GM23338 (cell line): ENCODE measurements around the gene ADAMTS7. TPM values are rescaled to one million over a fixed set of nuclear protein-coding genes. Genes with fewer than 3 reads are reported as not detected.

ENCODE experiments used
- ATAC-seq: fragments of 200-7000 bp; cut with Tn5 transposase; 3 replicates; pipeline ENCODE4 v1.9.1; 2020
- DNase-seq: peaks from one replicate; pipeline ENCODE4 v3.0.0-alpha.2; 2015; ENCODE audit warnings: low spot score
- H2AFZ ChIP-seq: fragments of 200-600 bp; sonication (generic); 2 replicates; pipeline ENCODE4 v1.8.0; 2016; ENCODE audit warnings: antibody characterized with exemption, mild to moderate bottlenecking, moderate library complexity
- H3F3A ChIP-seq: fragments of 200-600 bp; sonication (generic); replicated peaks from 2 replicates; pipeline ENCODE4 v1.8.0; 2017; ENCODE audit warnings: antibody characterized with exemption, mixed run types, low read depth
- H3K27ac ChIP-seq: fragments of 200-600 bp; sonication (generic); 2 replicates; pipeline ENCODE4 v1.6.1; 2016; ENCODE audit warnings: low read depth
- H3K27me3 ChIP-seq: fragments of 200-600 bp; sonication (generic); 2 replicates; pipeline ENCODE4 v1.8.0; 2016; ENCODE audit warnings: mild to moderate bottlenecking, mixed run types, moderate library complexity; ENCODE audit not compliant: insufficient read depth
- H3K36me3 ChIP-seq: fragments of 200-600 bp; sonication (generic); 2 replicates; pipeline ENCODE4 v1.8.0; 2016; ENCODE audit warnings: mild to moderate bottlenecking; ENCODE audit not compliant: insufficient read depth
- H3K4me1 ChIP-seq: fragments of 200-600 bp; sonication (generic); 2 replicates; pipeline ENCODE4 v1.8.0; 2016; ENCODE audit warnings: mild to moderate bottlenecking, moderate library complexity; ENCODE audit not compliant: insufficient read depth
- H3K4me2 ChIP-seq: fragments of 200-600 bp; sonication (generic); 2 replicates; pipeline ENCODE4 v1.7.1; 2017; ENCODE audit warnings: mixed run types
- H3K4me3 ChIP-seq: fragments of 200-600 bp; sonication (generic); 2 replicates; pipeline ENCODE4 v1.6.1; 2016; ENCODE audit warnings: mixed run types
- H3K79me2 ChIP-seq: fragments of 200-600 bp; sonication (generic); replicated peaks from 2 replicates; pipeline ENCODE4 v1.8.0; 2017; ENCODE audit warnings: mild to moderate bottlenecking; ENCODE audit not compliant: insufficient read depth
- H3K9me2 ChIP-seq: fragments of 200-600 bp; sonication (generic); 2 replicates; pipeline ENCODE4 v1.8.0; 2017; ENCODE audit not compliant: insufficient read depth
- H4K20me1 ChIP-seq: fragments of 200-600 bp; sonication (generic); replicated peaks from 2 replicates; pipeline ENCODE4 v1.8.0; 2017; ENCODE audit warnings: mild to moderate bottlenecking; ENCODE audit not compliant: insufficient read depth
- H3K27ac Mint-ChIP-seq: 2 replicates; pipeline ENCODE4 v1.8.0; 2020; ENCODE audit warnings: inconsistent platforms, mild to moderate bottlenecking, moderate library complexity, mixed read lengths
- H3K27me3 Mint-ChIP-seq: 3 replicates; pipeline ENCODE4 v1.8.0; 2022; ENCODE audit warnings: low read depth, mild to moderate bottlenecking, moderate library complexity, mixed read lengths, inconsistent platforms; ENCODE audit not compliant: insufficient read depth, poor library complexity
- H3K36me3 Mint-ChIP-seq: 3 replicates; pipeline ENCODE4 v1.8.0; 2021; ENCODE audit warnings: low read depth, mild to moderate bottlenecking, inconsistent platforms, moderate library complexity, mixed read lengths
- H3K4me1 Mint-ChIP-seq: 3 replicates; pipeline ENCODE4 v1.8.0; 2020; ENCODE audit warnings: mild to moderate bottlenecking, inconsistent platforms, mixed read lengths
- H3K4me3 Mint-ChIP-seq: 3 replicates; pipeline ENCODE4 v1.8.0; 2021; ENCODE audit warnings: moderate library complexity, mild to moderate bottlenecking, inconsistent platforms, mixed read lengths
- H3K9me3 Mint-ChIP-seq: 3 replicates; pipeline ENCODE4 v1.8.0; 2020; ENCODE audit warnings: moderate library complexity, mild to moderate bottlenecking, inconsistent platforms, mixed read lengths
- CREB1 ChIP-seq: fragments of 250-450 bp; sonication (Bioruptor Pico); IDR thresholded peaks from 2 replicates; pipeline ENCODE4 v1.5.0; 2020; ENCODE audit warnings: low read depth, mild to moderate bottlenecking, moderate library complexity
- EZH2 ChIP-seq: fragments of 200-600 bp; sonication (generic); IDR thresholded peaks from one replicate; pipeline ENCODE4 v1.8.0; 2017; ENCODE audit warnings: antibody characterized with exemption, mild to moderate bottlenecking, low read depth; ENCODE audit not compliant: unreplicated experiment
- EZH2phosphoT487 ChIP-seq: fragments of 200-600 bp; sonication (generic); IDR thresholded peaks from one replicate; pipeline ENCODE4 v1.8.1; 2018; ENCODE audit warnings: antibody characterized with exemption; ENCODE audit not compliant: unreplicated experiment
- JUNB ChIP-seq: IDR thresholded peaks from one replicate; pipeline ENCODE4 v1.6.1; 2016; ENCODE audit warnings: antibody characterized with exemption; ENCODE audit not compliant: unreplicated experiment
- NANOG ChIP-seq: IDR thresholded peaks from 2 replicates; pipeline ENCODE4 v1.6.1; 2016; ENCODE audit warnings: antibody characterized with exemption, borderline replicate concordance
- POLR2AphosphoS5 ChIP-seq: IDR thresholded peaks from 2 replicates; pipeline ENCODE4 v1.6.1; 2016; ENCODE audit warnings: antibody characterized with exemption, low read depth
- STAT1 ChIP-seq: IDR thresholded peaks from one replicate; pipeline ENCODE4 v1.6.1; 2016; ENCODE audit warnings: antibody characterized with exemption; ENCODE audit not compliant: unreplicated experiment
- ZNF114 ChIP-seq: fragments of 250-450 bp; sonication (Bioruptor Pico); IDR thresholded peaks from 2 replicates; pipeline ENCODE4 v1.5.0; 2020; ENCODE audit warnings: mild to moderate bottlenecking, moderate library complexity
- ZNF331 ChIP-seq: fragments of 250-450 bp; sonication (Bioruptor Pico); IDR thresholded peaks from 2 replicates; pipeline ENCODE4 v1.5.0; 2020; ENCODE audit warnings: low read depth, mild to moderate bottlenecking, moderate library complexity
- polyA plus RNA-seq: library from polyadenylated mRNA; unstranded; fragments of >200 nt; fragmentation: Nextera tagmentation; extraction: Ambion mirVana; gene quantifications from 2 replicates; pipeline ENCODE4 v1.2.1, GENCODE V29; 2016
- total RNA-seq: library from RNA; depleted of rRNA; stranded (reverse); fragments of >200 nt; shearing (Covaris generic); gene quantifications from 2 replicates; pipeline ENCODE4 v1.2.3, GENCODE V29; 2014
- TF ChIP-seq, protein P1 (sequence below): IDR thresholded peaks from 2 replicates; pipeline ENCODE4 v1.6.1; 2016; ENCODE audit warnings: antibody characterized with exemption
- TF ChIP-seq, protein P2 (sequence below): IDR thresholded peaks from one replicate; pipeline ENCODE4 v1.6.1; 2018; ENCODE audit warnings: antibody characterized with exemption; ENCODE audit not compliant: unreplicated experiment
- TF ChIP-seq, protein P3 (sequence below): fragments of 250-450 bp; sonication (Bioruptor Pico); IDR thresholded peaks from 2 replicates; pipeline ENCODE4 v1.5.0; 2020; ENCODE audit warnings: mild to moderate bottlenecking, moderate library complexity
- TF ChIP-seq, protein P4 (sequence below), 2 experiments: fragments of 200-600 bp in 1 of 2; sonication (generic) in 1 of 2; conservative IDR thresholded peaks; 2 replicates each; pipeline versions ENCODE4 v1.5.1 to v1.6.1; 2016 to 2017; ENCODE audit warnings: antibody characterized with exemption in 2 of 2, low read depth in 2 of 2, mild to moderate bottlenecking in 2 of 2, moderate library complexity in 1 of 2

ADAMTS7 gene
- total and polyA plus RNA-seq, 2 experiments from 2014 or later, result 11.6 to 52.7 TPM

DNA sequence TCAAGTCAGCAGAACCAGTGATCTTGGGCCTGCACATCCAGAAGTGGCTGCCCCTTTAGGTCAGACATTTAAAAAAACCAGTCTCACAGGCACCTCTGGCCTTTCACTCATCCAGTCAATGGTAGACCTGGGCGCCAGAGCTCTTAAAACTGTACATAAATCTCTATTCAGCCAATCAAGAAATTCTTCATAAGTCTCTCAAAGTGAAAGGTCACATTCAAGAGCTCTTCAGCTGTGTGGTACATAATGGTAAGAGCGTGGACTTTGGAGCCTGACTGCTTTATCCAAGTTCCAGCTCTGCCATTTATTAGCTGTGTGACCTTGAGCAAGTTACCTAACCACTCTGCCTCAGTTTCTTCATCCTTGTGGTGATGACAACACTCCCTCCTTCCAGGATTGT lies 39.1 kb upstream of the ADAMTS7 start:
- Histone ChIP-seq H3F3A (no peaks in the 10 kb centered on the region), H3K36me3 (no peaks in the 10 kb centered on the region), H3K4me2 (no peak overlapping the region), H3K27ac (no peak overlapping the region), H4K20me1 (no peaks in the 10 kb centered on the region; the same call in 1 of the 2 replicates), H3K79me2 (no peaks in the 10 kb centered on the region), H3K9me2 (no peaks in the 10 kb centered on the region), H2AFZ (no peak overlapping the region), H3K4me1 (peaks cover 9% of the 10 kb centered on the region), H3K4me3 (no peak overlapping the region), H3K27me3 (no peaks in the 10 kb centered on the region)
- H3K9me3 Mint-ChIP-seq, result peaks cover 6% of the 10 kb centered on the region
- peaks cover 15% of the 10 kb centered on the region for H3K4me1 Mint-ChIP-seq
- no peak overlapping the region for H3K4me3 Mint-ChIP-seq
- DNase-seq, result no peak
- H3K36me3 Mint-ChIP-seq, result no peaks in the 10 kb centered on the region
- no peak overlapping the region for H3K27ac Mint-ChIP-seq
- no peak for ATAC-seq
- TF ChIP-seq STAT1, result no peak
- TF ChIP-seq, protein P1, sequence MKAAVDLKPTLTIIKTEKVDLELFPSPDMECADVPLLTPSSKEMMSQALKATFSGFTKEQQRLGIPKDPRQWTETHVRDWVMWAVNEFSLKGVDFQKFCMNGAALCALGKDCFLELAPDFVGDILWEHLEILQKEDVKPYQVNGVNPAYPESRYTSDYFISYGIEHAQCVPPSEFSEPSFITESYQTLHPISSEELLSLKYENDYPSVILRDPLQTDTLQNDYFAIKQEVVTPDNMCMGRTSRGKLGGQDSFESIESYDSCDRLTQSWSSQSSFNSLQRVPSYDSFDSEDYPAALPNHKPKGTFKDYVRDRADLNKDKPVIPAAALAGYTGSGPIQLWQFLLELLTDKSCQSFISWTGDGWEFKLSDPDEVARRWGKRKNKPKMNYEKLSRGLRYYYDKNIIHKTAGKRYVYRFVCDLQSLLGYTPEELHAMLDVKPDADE, result no peak
- TF ChIP-seq POLR2AphosphoS5, result no peak
- TF ChIP-seq CREB1 (CRISPR knock-in tag), result no peak
- TF ChIP-seq, protein P2, sequence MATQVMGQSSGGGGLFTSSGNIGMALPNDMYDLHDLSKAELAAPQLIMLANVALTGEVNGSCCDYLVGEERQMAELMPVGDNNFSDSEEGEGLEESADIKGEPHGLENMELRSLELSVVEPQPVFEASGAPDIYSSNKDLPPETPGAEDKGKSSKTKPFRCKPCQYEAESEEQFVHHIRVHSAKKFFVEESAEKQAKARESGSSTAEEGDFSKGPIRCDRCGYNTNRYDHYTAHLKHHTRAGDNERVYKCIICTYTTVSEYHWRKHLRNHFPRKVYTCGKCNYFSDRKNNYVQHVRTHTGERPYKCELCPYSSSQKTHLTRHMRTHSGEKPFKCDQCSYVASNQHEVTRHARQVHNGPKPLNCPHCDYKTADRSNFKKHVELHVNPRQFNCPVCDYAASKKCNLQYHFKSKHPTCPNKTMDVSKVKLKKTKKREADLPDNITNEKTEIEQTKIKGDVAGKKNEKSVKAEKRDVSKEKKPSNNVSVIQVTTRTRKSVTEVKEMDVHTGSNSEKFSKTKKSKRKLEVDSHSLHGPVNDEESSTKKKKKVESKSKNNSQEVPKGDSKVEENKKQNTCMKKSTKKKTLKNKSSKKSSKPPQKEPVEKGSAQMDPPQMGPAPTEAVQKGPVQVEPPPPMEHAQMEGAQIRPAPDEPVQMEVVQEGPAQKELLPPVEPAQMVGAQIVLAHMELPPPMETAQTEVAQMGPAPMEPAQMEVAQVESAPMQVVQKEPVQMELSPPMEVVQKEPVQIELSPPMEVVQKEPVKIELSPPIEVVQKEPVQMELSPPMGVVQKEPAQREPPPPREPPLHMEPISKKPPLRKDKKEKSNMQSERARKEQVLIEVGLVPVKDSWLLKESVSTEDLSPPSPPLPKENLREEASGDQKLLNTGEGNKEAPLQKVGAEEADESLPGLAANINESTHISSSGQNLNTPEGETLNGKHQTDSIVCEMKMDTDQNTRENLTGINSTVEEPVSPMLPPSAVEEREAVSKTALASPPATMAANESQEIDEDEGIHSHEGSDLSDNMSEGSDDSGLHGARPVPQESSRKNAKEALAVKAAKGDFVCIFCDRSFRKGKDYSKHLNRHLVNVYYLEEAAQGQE, result no peak
- TF ChIP-seq, protein P3, sequence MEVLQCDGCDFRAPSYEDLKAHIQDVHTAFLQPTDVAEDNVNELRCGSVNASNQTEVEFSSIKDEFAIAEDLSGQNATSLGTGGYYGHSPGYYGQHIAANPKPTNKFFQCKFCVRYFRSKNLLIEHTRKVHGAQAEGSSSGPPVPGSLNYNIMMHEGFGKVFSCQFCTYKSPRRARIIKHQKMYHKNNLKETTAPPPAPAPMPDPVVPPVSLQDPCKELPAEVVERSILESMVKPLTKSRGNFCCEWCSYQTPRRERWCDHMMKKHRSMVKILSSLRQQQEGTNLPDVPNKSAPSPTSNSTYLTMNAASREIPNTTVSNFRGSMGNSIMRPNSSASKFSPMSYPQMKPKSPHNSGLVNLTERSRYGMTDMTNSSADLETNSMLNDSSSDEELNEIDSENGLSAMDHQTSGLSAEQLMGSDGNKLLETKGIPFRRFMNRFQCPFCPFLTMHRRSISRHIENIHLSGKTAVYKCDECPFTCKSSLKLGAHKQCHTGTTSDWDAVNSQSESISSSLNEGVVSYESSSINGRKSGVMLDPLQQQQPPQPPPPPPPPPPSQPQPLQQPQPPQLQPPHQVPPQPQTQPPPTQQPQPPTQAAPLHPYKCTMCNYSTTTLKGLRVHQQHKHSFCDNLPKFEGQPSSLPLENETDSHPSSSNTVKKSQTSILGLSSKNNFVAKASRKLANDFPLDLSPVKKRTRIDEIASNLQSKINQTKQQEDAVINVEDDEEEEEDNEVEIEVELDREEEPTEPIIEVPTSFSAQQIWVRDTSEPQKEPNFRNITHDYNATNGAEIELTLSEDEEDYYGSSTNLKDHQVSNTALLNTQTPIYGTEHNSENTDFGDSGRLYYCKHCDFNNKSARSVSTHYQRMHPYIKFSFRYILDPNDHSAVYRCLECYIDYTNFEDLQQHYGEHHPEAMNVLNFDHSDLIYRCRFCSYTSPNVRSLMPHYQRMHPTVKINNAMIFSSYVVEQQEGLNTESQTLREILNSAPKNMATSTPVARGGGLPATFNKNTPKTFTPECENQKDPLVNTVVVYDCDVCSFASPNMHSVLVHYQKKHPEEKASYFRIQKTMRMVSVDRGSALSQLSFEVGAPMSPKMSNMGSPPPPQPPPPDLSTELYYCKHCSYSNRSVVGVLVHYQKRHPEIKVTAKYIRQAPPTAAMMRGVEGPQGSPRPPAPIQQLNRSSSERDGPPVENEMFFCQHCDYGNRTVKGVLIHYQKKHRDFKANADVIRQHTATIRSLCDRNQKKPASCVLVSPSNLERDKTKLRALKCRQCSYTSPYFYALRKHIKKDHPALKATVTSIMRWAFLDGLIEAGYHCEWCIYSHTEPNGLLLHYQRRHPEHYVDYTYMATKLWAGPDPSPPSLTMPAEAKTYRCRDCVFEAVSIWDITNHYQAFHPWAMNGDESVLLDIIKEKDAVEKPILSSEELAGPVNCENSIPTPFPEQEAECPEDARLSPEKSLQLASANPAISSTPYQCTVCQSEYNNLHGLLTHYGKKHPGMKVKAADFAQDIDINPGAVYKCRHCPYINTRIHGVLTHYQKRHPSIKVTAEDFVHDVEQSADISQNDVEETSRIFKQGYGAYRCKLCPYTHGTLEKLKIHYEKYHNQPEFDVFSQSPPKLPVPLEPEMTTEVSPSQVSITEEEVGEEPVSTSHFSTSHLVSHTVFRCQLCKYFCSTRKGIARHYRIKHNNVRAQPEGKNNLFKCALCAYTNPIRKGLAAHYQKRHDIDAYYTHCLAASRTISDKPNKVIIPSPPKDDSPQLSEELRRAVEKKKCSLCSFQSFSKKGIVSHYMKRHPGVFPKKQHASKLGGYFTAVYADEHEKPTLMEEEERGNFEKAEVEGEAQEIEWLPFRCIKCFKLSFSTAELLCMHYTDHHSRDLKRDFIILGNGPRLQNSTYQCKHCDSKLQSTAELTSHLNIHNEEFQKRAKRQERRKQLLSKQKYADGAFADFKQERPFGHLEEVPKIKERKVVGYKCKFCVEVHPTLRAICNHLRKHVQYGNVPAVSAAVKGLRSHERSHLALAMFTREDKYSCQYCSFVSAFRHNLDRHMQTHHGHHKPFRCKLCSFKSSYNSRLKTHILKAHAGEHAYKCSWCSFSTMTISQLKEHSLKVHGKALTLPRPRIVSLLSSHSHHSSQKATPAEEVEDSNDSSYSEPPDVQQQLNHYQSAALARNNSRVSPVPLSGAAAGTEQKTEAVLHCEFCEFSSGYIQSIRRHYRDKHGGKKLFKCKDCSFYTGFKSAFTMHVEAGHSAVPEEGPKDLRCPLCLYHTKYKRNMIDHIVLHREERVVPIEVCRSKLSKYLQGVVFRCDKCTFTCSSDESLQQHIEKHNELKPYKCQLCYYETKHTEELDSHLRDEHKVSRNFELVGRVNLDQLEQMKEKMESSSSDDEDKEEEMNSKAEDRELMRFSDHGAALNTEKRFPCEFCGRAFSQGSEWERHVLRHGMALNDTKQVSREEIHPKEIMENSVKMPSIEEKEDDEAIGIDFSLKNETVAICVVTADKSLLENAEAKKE, result no peak
- TF ChIP-seq ZNF331 (CRISPR knock-in tag), result no peak
- no peak for TF ChIP-seq EZH2phosphoT487
- TF ChIP-seq EZH2, result no peak
- TF ChIP-seq, protein P4, sequence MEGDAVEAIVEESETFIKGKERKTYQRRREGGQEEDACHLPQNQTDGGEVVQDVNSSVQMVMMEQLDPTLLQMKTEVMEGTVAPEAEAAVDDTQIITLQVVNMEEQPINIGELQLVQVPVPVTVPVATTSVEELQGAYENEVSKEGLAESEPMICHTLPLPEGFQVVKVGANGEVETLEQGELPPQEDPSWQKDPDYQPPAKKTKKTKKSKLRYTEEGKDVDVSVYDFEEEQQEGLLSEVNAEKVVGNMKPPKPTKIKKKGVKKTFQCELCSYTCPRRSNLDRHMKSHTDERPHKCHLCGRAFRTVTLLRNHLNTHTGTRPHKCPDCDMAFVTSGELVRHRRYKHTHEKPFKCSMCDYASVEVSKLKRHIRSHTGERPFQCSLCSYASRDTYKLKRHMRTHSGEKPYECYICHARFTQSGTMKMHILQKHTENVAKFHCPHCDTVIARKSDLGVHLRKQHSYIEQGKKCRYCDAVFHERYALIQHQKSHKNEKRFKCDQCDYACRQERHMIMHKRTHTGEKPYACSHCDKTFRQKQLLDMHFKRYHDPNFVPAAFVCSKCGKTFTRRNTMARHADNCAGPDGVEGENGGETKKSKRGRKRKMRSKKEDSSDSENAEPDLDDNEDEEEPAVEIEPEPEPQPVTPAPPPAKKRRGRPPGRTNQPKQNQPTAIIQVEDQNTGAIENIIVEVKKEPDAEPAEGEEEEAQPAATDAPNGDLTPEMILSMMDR (conservative IDR thresholded peaks at IDR 0.05; ENCODE audit: low read depth in 2 of 2), result no peak
- TF ChIP-seq ZNF114 (CRISPR knock-in tag), result no peak
- TF ChIP-seq NANOG, result no peak
- TF ChIP-seq JUNB, result no peak
- H3K27me3 Mint-ChIP-seq, result peaks cover 6% of the 10 kb centered on the region
